Gastrocnemius medialis (tissue), 4 donors: Measurements from ENCODE around the gene SMTN.

Source experiments
- CTCF ChIP-seq, 5 experiments: fragments of 450-650 bp in 3 of 5; fragments of 200-600 bp in 2 of 5; sonication (generic) in 2 of 5; IDR thresholded peaks in 4 of 5; conservative IDR thresholded peaks in 1 of 5; 1 replicate in 4 of 5; 2 replicates in 1 of 5; pipeline ENCODE4 v1.5.1; 2016 to 2019; ENCODE audit warnings: antibody characterized with exemption in 5 of 5, mild to moderate bottlenecking in 3 of 5, moderate library complexity in 3 of 5
- POLR2A ChIP-seq, 2 donors: fragments of 450-650 bp; IDR thresholded peaks; one replicate each; pipeline ENCODE4 v1.6.1; 2017; ENCODE audit warnings: antibody characterized with exemption in 2 of 2, mild to moderate bottlenecking in 2 of 2, moderate library complexity in 2 of 2

DNA sequence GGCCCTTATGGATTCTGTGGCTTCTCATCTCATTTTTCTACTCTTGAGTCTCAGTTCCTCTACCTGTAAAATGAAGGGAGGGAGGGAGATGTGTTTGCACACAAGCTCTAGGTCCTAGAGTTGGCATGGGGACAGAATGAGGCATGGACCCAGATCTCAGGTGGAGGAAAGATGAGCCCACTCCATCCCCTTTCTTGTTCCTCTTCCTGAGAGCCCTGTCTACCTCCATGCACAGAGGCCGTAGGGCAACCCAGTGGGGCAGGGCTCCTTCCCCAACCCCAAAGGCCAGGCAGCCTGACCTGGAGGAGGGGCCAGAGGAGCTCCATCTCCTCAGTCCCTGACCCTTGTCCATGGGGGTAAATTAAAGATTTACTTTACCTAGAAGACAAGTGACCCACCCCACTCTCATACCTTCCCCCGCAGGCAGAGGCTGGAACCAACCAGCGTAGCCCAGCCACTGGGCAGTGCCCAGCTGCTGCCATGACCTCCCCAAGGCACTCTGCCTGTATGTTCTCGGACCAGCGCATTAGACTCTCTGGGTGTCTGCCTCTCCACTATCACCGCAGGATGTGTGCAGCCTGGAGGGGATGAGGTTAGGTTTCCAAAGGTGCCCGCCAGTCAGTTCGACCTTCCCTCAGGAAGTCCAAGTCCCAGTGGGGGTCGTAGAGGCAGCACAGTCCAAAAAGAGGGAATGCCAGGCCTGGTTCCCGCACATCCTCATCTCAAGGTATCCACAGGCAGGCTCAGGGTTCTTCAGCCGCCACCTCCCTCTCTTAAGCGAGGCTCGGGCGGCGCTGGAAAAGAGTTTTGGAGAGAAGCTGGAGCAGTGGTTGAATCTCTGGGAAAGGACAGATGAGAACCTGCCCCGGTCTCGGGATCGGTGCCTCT lies 3.0 kb downstream of the SMTN start:
- TF ChIP-seq CTCF (IDR thresholded peaks at IDR 0.05 in 4 of 5, conservative IDR thresholded peaks at IDR 0.05 in 1 of 5) (no peak), POLR2A (IDR thresholded peaks at IDR 0.05) (no peak)
